ENCODE measurements around the gene SLC25A24. TPM values are rescaled to one million over a fixed set of nuclear protein-coding genes. Genes with fewer than 3 reads are reported as not detected.

The SLC25A24 gene
- total and polyA plus RNA-seq, 9 of the 15 experiments (the other 6 are each of a cell fraction or from before 2014, with no cell fraction given) = 6.9 to 34.9 (median 25.4) TPM

- TF ChIP-seq ATF6 (CRISPR knock-in tag; IDR thresholded peaks at IDR 0.05) (no peak), RBM39 (optimal IDR thresholded peaks at IDR 0.05; ENCODE audit: low read depth, low read length) (no peak), PRPF4 (IDR thresholded peaks at IDR 0.05; ENCODE audit: insufficient read depth, low read depth, low read length, poor library complexity, severe bottlenecking) (no peak), CBFA2T2 (conservative IDR thresholded peaks at IDR 0.05) (peak; percentile 45; the same call in 1 of the 2 replicates), TFE3 (CRISPR knock-in tag; IDR thresholded peaks at IDR 0.05) (peak; percentile 97)
Observed at GRCh38 chr1:108117945-108118902, 81.9 kb downstream of the SLC25A24 start (continued).

Measured in K562 (cell line).